SK-N-SH (cell line): Measurements from ENCODE around the gene ASIC3. TPM values are rescaled to one million over a fixed set of nuclear protein-coding genes. Genes with fewer than 3 reads are reported as not detected.

Experiments
- CTCF ChIA-PET: fragments of 300-600, 350-600 bp; formaldehyde crosslinking; extraction: SDS; loops from one replicate; lab custom pipeline; 2021; lab: Yijun Ruan, JAX
- POLR2A ChIA-PET: fragments of 350-600 bp; sonication (Branson Sonifier 250); formaldehyde crosslinking; extraction: SDS; loops from one replicate; lab custom pipeline; 2020; ENCODE audit warnings: antibody characterized with exemption, inconsistent platforms; lab: Yijun Ruan, JAX
- DNase-seq: peaks from one replicate; pipeline ENCODE4 v3.0.0; 2012
- H2AFZ ChIP-seq: fragments of 200-600 bp; sonication (generic); 2 replicates; pipeline ENCODE4 v1.8.1; 2016; ENCODE audit warnings: antibody characterized with exemption, mild to moderate bottlenecking, low read depth
- H3F3A ChIP-seq: fragments of 200-600 bp; sonication (generic); replicated peaks from 2 replicates; pipeline ENCODE3; 2016; ENCODE audit warnings: antibody characterized with exemption, mild to moderate bottlenecking; ENCODE audit not compliant: insufficient read depth
- H3K27ac ChIP-seq, 2 experiments: fragments of 200-500 bp in 1 of 2; fragments of 200-600 bp in 1 of 2; sonication (Bioruptor generic) in 1 of 2; sonication (generic), shearing (Covaris generic) in 1 of 2; 2 replicates each; pipeline versions ENCODE4 v1.5.1 to v1.6.1; 2014 to 2016; ENCODE audit warnings: low read depth in 2 of 2, inconsistent platforms in 1 of 2, low read length in 1 of 2, mild to moderate bottlenecking in 1 of 2, mixed read lengths in 1 of 2
- H3K27me3 ChIP-seq: fragments of 200-600 bp; sonication (generic), shearing (Covaris generic); 2 replicates; pipeline ENCODE4 v1.6.1; 2016; ENCODE audit warnings: mixed run types; ENCODE audit not compliant: insufficient read depth
- H3K36me3 ChIP-seq, 2 experiments: fragments of 200-500 bp in 1 of 2; fragments of 200-600 bp in 1 of 2; sonication (Bioruptor generic) in 1 of 2; sonication (generic) in 1 of 2; replicated peaks in 1 of 2; 2 replicates each; pipeline versions ENCODE3 to v1.5.1; 2014 to 2016; ENCODE audit warnings: low read length in 1 of 2, mild to moderate bottlenecking in 1 of 2; ENCODE audit not compliant: insufficient read depth in 2 of 2, control insufficient read depth in 1 of 2
- H3K4me1 ChIP-seq, 2 experiments: fragments of 200-500 bp in 1 of 2; fragments of 200-600 bp in 1 of 2; sonication (Bioruptor generic) in 1 of 2; sonication (generic), shearing (Covaris generic) in 1 of 2; 2 replicates each; pipeline versions ENCODE4 v1.5.1 to v1.6.1; 2014 to 2016; ENCODE audit warnings: low read depth in 1 of 2, low read length in 1 of 2, mixed run types in 1 of 2; ENCODE audit not compliant: insufficient read depth in 2 of 2, control insufficient read depth in 1 of 2
- H3K4me2 ChIP-seq: fragments of 200-600 bp; sonication (generic), shearing (Covaris generic); 2 replicates; pipeline ENCODE4 v1.6.1; 2017; ENCODE audit warnings: mixed run types
- H3K4me3 ChIP-seq, 2 experiments: fragments of 200-500 bp in 1 of 2; fragments of 200-600 bp in 1 of 2; sonication (Bioruptor generic) in 1 of 2; sonication (generic), shearing (Covaris generic) in 1 of 2; 2 replicates each; pipeline versions ENCODE4 v1.5.1 to v1.8.1; 2014 to 2016; ENCODE audit warnings: low read depth in 2 of 2, inconsistent platforms in 1 of 2, low read length in 1 of 2, mild to moderate bottlenecking in 1 of 2, mixed read lengths in 1 of 2, moderate library complexity in 1 of 2
- H3K79me2 ChIP-seq: fragments of 200-600 bp; sonication (generic); 2 replicates; pipeline ENCODE4 v1.8.1; 2017; ENCODE audit warnings: mild to moderate bottlenecking; ENCODE audit not compliant: insufficient read depth
- H3K9ac ChIP-seq: fragments of 200-600 bp; sonication (generic); 2 replicates; pipeline ENCODE4 v1.6.1; 2017; ENCODE audit warnings: mixed run types
- H3K9me2 ChIP-seq: fragments of 200-600 bp; sonication (generic); 2 replicates; pipeline ENCODE4 v1.6.1; 2017; ENCODE audit warnings: mixed run types
- H3K9me3 ChIP-seq: fragments of 200-600 bp; sonication (generic); 2 replicates; pipeline ENCODE4 v1.6.1; 2017; ENCODE audit warnings: mixed run types, mild to moderate bottlenecking, moderate library complexity
- H4K20me1 ChIP-seq: fragments of 200-600 bp; sonication (generic); 2 replicates; pipeline ENCODE4 v1.6.1; 2017; ENCODE audit warnings: mild to moderate bottlenecking, mixed run types; ENCODE audit not compliant: insufficient read depth
- CHD2 ChIP-seq: fragments of 150-350 bp; IDR thresholded peaks from 2 replicates; pipeline ENCODE4 v1.6.1; 2018; ENCODE audit warnings: low read length; ENCODE audit not compliant: partially characterized antibody
- CTCF ChIP-seq: fragments of 200-600 bp; sonication (generic); IDR thresholded peaks from 2 replicates; pipeline ENCODE4 v1.6.1; 2017; ENCODE audit warnings: antibody characterized with exemption, mild to moderate bottlenecking, moderate library complexity
- EP300 ChIP-seq, 2 experiments: IDR thresholded peaks; 2 replicates each; pipeline versions ENCODE4 v1.4.0 to v1.6.1; 2012; ENCODE audit warnings: borderline replicate concordance in 1 of 2, low read depth in 1 of 2, low read length in 1 of 2
- FOXJ3 ChIP-seq: sonication (generic); formaldehyde crosslinking; IDR thresholded peaks from 2 replicates; pipeline ENCODE4 v1.5.1; 2020; ENCODE audit warnings: mild to moderate bottlenecking, missing genetic modification reagents
- FOXM1 ChIP-seq: IDR thresholded peaks from 2 replicates; pipeline ENCODE4 v1.4.0; 2012; ENCODE audit warnings: low read depth, mild to moderate bottlenecking
- GABPA ChIP-seq: IDR thresholded peaks from 2 replicates; pipeline ENCODE4 v1.4.0; 2012; ENCODE audit warnings: low read depth, mild to moderate bottlenecking
- IRF3 ChIP-seq: fragments of 150-350 bp; IDR thresholded peaks from 2 replicates; pipeline ENCODE4 v1.6.1; 2016; ENCODE audit warnings: mild to moderate bottlenecking, low read depth, low read length
- JUND ChIP-seq: IDR thresholded peaks from 2 replicates; pipeline ENCODE4 v1.4.0; 2012
- MAX ChIP-seq: IDR thresholded peaks from 2 replicates; pipeline ENCODE4 v1.4.0; 2012; ENCODE audit warnings: low read depth
- MEF2A ChIP-seq: IDR thresholded peaks from 2 replicates; pipeline ENCODE4 v1.4.0; 2012; ENCODE audit warnings: low read depth, borderline replicate concordance
- MXI1 ChIP-seq: IDR thresholded peaks from 2 replicates; pipeline ENCODE4 v1.6.1; 2012; ENCODE audit warnings: mild to moderate bottlenecking, low read depth, low read length, improper control_type of control experiment
- POLR2AphosphoS5 ChIP-seq: IDR thresholded peaks from 2 replicates; pipeline ENCODE4 v1.6.1; 2012; ENCODE audit warnings: low read depth, low read length
- RCOR1 ChIP-seq: fragments of 150-350 bp; IDR thresholded peaks from 2 replicates; pipeline ENCODE4 v1.6.1; 2017; ENCODE audit warnings: antibody characterized with exemption, low read length
- REST ChIP-seq: IDR thresholded peaks from 2 replicates; pipeline ENCODE4 v1.6.1; 2012; ENCODE audit warnings: mild to moderate bottlenecking, low read depth, low read length, moderate library complexity
- RXRA ChIP-seq: IDR thresholded peaks from 2 replicates; pipeline ENCODE4 v1.4.0; 2012; ENCODE audit warnings: low read depth, mild to moderate bottlenecking, borderline replicate concordance
- SIN3A ChIP-seq: IDR thresholded peaks from 2 replicates; pipeline ENCODE4 v1.6.1; 2012; ENCODE audit warnings: low read depth, mild to moderate bottlenecking, low read length, moderate library complexity, borderline replicate concordance
- SMC3 ChIP-seq: IDR thresholded peaks from 2 replicates; pipeline ENCODE4 v1.6.1; 2012; ENCODE audit warnings: low read depth, low read length, improper control_type of control experiment
- USF1 ChIP-seq: IDR thresholded peaks from 2 replicates; pipeline ENCODE4 v1.4.0; 2012; ENCODE audit warnings: low read depth, borderline replicate concordance
- USF2 ChIP-seq: fragments of 150-350 bp; IDR thresholded peaks from 2 replicates; pipeline ENCODE4 v1.6.1; 2017; ENCODE audit warnings: antibody characterized with exemption, low read length, low read depth, borderline replicate concordance
- YY1 ChIP-seq: IDR thresholded peaks from 2 replicates; pipeline ENCODE4 v1.4.0; 2012; ENCODE audit warnings: low read depth, mild to moderate bottlenecking
- WGBS: methylation state at CpG from one replicate; pipeline ENCODE4 v1.1.6; 2017; ENCODE audit warnings: low lambda C conversion rate; 5-methylcytosine and 5-hydroxymethylcytosine counted together
- polyA plus RNA-seq, 3 experiments: library from polyadenylated mRNA; depleted of rRNA; stranded (reverse); fragments of >200 nt; gene quantifications; 2 replicates each; pipeline ENCODE4 v1.2.3, GENCODE V29; 2012

ASIC3 gene
- polyA plus RNA-seq, 1 of the 3 experiments (the other 2 are of a cell fraction), result 4.5 TPM

GRCh38 chr7:151082141-151083070 is 34.1 kb downstream of the ASIC3 start:
- Histone ChIP-seq H3F3A (peaks cover 32% of the 10 kb centered on the region), H3K79me2 (peaks cover 55% of the 10 kb centered on the region), H4K20me1 (no peaks in the 10 kb centered on the region; the same call in 1 of the 2 replicates), H3K27me3 (no peaks in the 10 kb centered on the region), H3K4me3 (peak overlapping the region; percentile 71 to 94), H2AFZ (peak overlapping the region; percentile 99; the same call in 1 of the 2 replicates), H3K9me2 (no peaks in the 10 kb centered on the region), H3K9me3 (no peaks in the 10 kb centered on the region), H3K36me3 (peaks cover 7 to 28% of the 10 kb centered on the region in 2 experiments), H3K27ac (peak overlapping the region; percentile 78 to 92), H3K4me2 (peak overlapping the region; percentile 98), H3K9ac (peak overlapping the region; percentile 96), H3K4me1 (peaks cover 31 to 51% of the 10 kb centered on the region in 2 experiments)
- DNase-seq, result no peak
- 51% methylated on average over 24 of the region's 42 CpGs for whole genome bisulfite sequencing
- ChIA-PET POLR2A (interaction anchor here (0.8 to 1.0 kb wide), 2 partner anchors 25 to 54 kb away, joined by 3 read pairs; partner anchors contain the start of genes ABCB8 and CDK5), CTCF (interaction anchor here (0.8 to 21.3 kb wide), 9 partner anchors 13 to 86 kb away, joined by 3 to 474 read pairs (median 4); partner anchors contain the start of genes CDK5 and SLC4A2)
- no peak for TF ChIP-seq SMC3
- no peak for TF ChIP-seq JUND
- TF ChIP-seq YY1, result no peak
- no peak for TF ChIP-seq FOXJ3 (CRISPR knock-in tag)
- no peak for TF ChIP-seq FOXM1
- TF ChIP-seq REST, result no peak
- no peak for TF ChIP-seq GABPA
- TF ChIP-seq SIN3A, result no peak
- no peak for TF ChIP-seq MEF2A
- no peak for TF ChIP-seq CTCF
- no peak for TF ChIP-seq IRF3
- no peak for TF ChIP-seq MAX
- TF ChIP-seq USF2, result no peak
- TF ChIP-seq POLR2AphosphoS5, result no peak
- TF ChIP-seq EP300 (IDR thresholded peaks at IDR 0.05; ENCODE audit: borderline replicate concordance in 1 of 2, low read depth in 1 of 2, low read length in 1 of 2), result no peak
- TF ChIP-seq RCOR1, result no peak
- no peak for TF ChIP-seq MXI1
- no peak for TF ChIP-seq USF1
- no peak for TF ChIP-seq CHD2
- no peak for TF ChIP-seq RXRA
